D721Med (cell line): ENCODE data around the gene IER2.

Experiments
- DNase-seq: peaks from one replicate; pipeline ENCODE4 v3.0.0; 2011; ENCODE audit warnings: low spot score; ENCODE audit not compliant: insufficient read length
- FAIRE-seq: peaks from 2 replicates; lab custom pipeline; 2011; peaks lifted over from hg19 to GRCh38; lab: Jason Lieb, UNC
- TF ChIP-seq, protein P1 (sequence below): IDR thresholded peaks from 2 replicates; pipeline ENCODE4 v1.5.1; 2012; ENCODE audit warnings: mild to moderate bottlenecking, control low read depth; ENCODE audit not compliant: insufficient read depth; ENCODE audit errors: missing control alignments

IER2 gene, protein sequence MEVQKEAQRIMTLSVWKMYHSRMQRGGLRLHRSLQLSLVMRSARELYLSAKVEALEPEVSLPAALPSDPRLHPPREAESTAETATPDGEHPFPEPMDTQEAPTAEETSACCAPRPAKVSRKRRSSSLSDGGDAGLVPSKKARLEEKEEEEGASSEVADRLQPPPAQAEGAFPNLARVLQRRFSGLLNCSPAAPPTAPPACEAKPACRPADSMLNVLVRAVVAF

DNA sequence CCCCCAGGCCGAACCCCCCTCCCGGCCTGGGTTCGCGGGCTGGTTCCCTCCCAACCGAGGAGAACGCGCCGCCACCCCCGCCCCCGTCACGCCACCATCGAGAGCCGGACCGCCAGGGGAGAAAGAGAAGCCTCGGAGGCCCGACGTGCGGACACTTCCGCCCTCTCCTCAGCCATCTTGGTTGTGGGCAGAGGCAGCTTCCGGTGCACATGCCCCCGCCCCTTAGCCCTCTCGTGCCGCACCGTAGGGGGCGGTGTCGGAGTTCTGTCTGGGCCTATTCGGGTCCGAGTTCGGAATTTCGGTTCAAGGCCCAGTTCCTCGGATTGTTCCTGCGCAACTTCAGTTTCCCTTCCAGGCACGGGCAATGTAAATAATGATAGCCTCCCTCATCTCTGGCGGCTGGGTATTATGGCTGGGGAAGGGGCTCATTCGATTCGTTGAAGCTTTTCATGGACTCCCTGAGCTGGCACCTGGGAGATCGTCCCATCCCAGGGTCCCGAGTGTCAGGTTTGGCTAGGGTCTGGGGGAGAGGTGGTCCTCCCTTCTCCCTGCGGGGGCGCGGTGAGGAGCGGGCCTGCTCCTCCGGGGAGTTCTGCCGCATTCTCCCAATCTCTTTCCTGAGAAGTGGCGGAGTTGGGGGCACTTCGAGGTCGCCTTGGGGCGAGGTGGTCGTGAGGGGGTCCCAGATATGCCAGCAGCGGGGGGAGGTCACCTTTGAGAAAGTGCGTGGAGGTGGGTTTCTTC, at the start of gene IER2, which contains the start of gene STX10:
Gene IER2, plus strand, starts transcription at position 225 of the 744 bp plus-strand sequence. CDS start 2,776 bp downstream, outside the sequence.
Gene STX10, minus strand, starts transcription at position 189 of the 744 bp plus-strand sequence. CDS start 202 bp downstream, outside the sequence.
- DNase-seq (peak; percentile 87), FAIRE-seq (no peak)
- TF ChIP-seq, protein P1, sequence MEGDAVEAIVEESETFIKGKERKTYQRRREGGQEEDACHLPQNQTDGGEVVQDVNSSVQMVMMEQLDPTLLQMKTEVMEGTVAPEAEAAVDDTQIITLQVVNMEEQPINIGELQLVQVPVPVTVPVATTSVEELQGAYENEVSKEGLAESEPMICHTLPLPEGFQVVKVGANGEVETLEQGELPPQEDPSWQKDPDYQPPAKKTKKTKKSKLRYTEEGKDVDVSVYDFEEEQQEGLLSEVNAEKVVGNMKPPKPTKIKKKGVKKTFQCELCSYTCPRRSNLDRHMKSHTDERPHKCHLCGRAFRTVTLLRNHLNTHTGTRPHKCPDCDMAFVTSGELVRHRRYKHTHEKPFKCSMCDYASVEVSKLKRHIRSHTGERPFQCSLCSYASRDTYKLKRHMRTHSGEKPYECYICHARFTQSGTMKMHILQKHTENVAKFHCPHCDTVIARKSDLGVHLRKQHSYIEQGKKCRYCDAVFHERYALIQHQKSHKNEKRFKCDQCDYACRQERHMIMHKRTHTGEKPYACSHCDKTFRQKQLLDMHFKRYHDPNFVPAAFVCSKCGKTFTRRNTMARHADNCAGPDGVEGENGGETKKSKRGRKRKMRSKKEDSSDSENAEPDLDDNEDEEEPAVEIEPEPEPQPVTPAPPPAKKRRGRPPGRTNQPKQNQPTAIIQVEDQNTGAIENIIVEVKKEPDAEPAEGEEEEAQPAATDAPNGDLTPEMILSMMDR: peak; percentile 31

DNA sequence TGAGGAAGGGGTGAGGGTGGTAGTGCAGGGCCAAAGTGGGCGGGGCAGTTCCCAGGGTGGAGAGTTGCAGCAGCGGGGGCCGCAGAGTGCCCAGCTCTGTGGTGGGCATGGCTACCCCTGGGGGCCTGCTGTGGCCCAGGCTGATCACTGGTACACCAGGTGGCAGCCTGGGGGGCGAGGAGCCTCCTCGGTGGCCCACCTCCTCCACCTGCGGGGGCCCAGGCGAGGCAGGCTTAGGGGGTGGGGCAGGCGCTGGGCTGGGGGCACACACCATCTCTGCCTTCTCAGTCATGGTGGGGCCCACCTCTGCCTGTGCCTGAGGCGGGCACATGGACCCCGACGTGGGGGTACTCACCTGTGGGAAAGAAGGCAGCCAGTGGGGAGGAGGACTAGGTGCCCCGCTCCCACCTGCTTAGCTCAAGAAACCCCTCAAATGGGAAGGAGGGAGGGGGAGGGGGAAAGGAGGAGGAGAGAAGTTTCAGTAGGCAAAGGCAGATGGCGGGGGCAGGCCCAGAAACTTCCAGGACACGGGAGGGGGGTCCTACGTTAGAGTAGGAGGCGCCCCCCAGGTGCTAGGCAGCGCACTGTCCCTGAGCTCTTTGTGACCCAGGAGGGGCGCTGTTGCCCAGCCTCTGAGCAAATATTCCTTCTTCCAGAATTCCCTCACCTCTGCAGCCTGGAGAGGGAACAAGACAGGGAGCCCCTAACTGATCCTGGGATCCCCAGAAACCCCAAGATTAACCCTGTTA, 49.2 kb upstream of the IER2 start:
- no peak for DNase-seq
- FAIRE-seq: no peak
- TF ChIP-seq, protein P1: peak; percentile 17

DNA sequence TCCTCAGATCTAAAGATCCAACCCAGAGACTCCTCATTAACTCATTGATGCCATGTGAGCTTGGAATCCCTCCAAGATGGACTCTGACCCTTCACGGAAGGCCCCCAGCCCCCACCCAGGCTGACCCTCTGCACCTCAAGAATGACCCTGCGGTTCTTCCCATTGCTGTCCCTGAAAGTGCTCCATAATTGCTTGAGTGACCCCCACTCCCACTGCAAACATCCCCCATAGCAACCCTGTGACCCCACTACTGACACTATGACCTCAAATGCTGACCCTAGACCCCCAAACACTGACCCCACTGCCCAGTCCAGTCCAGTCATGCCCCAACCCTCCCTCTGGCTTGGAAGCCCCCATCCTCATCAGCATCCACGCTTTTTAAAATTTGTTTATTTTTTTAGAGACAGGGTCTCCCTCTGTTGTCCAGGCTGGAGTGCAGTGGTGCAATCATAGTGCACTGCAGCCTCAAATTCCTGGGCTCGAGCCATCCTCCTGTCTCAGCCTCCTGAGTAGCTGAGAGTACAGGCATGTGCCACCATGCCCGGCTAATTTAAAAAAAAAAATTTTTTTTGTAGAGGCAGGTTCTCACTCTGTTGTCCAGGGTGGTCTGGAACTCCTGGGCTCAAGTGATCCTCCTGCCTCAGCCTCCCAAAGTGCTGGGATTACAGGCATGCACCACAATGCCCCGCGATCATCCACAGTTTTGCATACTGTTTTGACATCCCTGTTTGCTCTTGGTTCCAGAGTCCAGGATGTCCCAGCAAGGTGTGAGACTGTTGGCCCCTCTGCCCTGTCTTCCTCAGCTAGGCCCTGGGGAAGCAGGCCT, 48.4 kb upstream of the IER2 start:
- TF ChIP-seq, protein P1: no peak
- no peak for DNase-seq
- no peak for FAIRE-seq

DNA sequence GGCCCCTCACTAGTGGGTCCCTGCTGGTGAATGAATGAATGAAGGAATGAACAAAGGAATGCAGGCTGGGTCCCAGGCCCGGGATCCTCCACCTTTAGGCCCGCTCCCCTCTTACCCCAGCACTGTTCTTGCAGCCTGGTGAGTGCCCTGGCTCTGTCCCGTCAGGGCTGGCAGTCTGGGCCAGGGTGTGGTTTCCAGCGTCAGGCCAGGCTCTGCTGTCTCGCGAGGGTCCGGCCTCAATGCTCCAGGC, 47.9 kb upstream of the IER2 start:
- no peak for DNase-seq
- FAIRE-seq: no peak
- TF ChIP-seq, protein P1: no peak

DNA sequence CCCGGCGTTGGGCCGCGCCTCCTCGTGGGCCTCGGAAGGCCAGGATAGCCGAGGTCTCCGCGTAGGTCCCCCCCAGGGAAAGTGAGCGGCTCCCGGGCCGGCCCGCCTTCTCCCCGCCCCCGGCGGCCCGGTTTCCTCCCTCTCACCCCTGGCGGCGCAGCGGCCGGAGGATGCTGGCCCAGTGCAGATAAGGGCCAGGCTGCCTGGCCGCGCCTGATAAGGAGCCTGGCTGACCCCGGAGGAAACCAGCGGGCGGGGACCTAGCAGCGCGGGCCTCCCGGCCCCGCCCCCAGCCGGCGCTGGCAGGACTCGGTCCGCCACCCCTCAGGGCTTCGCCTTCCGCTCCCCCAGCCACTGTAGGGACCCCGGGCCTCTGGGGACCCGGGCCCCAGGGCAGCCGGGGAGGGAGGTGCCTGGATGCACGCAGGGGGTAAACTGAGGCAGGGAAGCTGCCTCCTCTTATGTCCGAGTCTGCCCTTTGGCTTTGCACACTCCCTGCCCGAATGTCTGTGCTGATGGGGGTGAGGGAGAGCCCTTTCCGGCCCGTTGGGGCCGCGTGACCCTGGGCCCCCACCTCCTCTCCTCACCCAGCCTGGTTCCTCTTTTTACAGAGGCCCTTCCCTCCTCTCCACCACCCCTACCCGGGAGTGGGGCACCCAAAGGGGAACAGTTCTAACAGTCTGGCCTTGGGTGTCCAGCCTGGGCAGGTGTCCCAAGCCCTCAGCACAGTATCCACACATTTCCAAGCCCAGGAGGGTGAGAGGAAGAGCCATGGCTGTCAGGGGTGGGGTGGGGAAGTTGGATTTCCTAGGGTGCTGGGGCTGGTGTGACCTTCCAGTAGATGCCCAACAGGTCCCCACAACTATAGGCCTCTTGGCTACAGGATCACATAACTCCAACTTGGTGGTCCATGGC, 47.3 kb upstream of the IER2 start, which contains the start of gene LYL1:
Gene LYL1, minus strand, starts transcription at position 193 of the 915 bp plus-strand sequence. CDS start 1,687 bp downstream, outside the sequence.
- FAIRE-seq (no peak), DNase-seq (no peak)
- TF ChIP-seq, protein P1: no peak
